MM.1S (cell line): ENCODE results near the gene MRPS33.

Experiments
- CTCF ChIP-seq: fragments of 300-600 bp; sonication (generic); IDR thresholded peaks from 2 replicates; pipeline ENCODE4 v1.5.1; 2016; ENCODE audit warnings: antibody characterized with exemption, low read length, mixed read lengths
- EZH2 ChIP-seq: fragments of 300-600 bp; sonication (generic); optimal IDR thresholded peaks from 2 replicates; pipeline ENCODE3; 2017; ENCODE audit warnings: low read depth, mild to moderate bottlenecking, antibody characterized with exemption, low read length, mixed read lengths
- EZH2phosphoT487 ChIP-seq: fragments of 300-600 bp; sonication (generic); IDR thresholded peaks from 2 replicates; pipeline ENCODE4 v1.6.1; 2018; ENCODE audit warnings: antibody characterized with exemption, low read length

GRCh38 chr7:140989068-140989467 is 25.7 kb downstream of the MRPS33 start:
- TF ChIP-seq CTCF, result no peak
- TF ChIP-seq EZH2, result no peak
- TF ChIP-seq EZH2phosphoT487, result no peak
